Omental fat pad (tissue), 4 donors: ENCODE data around the gene SYT17. TPM values are rescaled to one million over a fixed set of nuclear protein-coding genes. Genes with fewer than 3 reads are reported as not detected.
A peak's percentile ranks its signal among the peaks of the same experiment; 100 is the strongest.

Source experiments
- ATAC-seq: fragments of 150-250 bp; one replicate; pipeline ENCODE4 v1.9.1; 2016; ENCODE audit warnings: mild to moderate bottlenecking, moderate library complexity; ENCODE audit not compliant: low FRiP score
- DNase-seq: peaks from one replicate; pipeline ENCODE4 v3.0.0-alpha.2; 2019; ENCODE audit warnings: low spot score
- total RNA-seq, 4 donors: library from RNA; depleted of rRNA; stranded (reverse); fragments of >200 nt; gene quantifications; one replicate each; pipeline ENCODE4 v1.1.0, GENCODE V29; 2016
- TF ChIP-seq, protein P1 (sequence below), 3 donors: fragments of 450-650 bp; IDR thresholded peaks; one replicate each; pipeline ENCODE4 v1.5.1; 2016 to 2017; ENCODE audit warnings: antibody characterized with exemption in 3 of 3, mild to moderate bottlenecking in 3 of 3, moderate library complexity in 2 of 3

SYT17 gene
- total RNA-seq, 4 donors from 2014 or later = 3.0 to 15.9 (median 7.1) TPM

DNA sequence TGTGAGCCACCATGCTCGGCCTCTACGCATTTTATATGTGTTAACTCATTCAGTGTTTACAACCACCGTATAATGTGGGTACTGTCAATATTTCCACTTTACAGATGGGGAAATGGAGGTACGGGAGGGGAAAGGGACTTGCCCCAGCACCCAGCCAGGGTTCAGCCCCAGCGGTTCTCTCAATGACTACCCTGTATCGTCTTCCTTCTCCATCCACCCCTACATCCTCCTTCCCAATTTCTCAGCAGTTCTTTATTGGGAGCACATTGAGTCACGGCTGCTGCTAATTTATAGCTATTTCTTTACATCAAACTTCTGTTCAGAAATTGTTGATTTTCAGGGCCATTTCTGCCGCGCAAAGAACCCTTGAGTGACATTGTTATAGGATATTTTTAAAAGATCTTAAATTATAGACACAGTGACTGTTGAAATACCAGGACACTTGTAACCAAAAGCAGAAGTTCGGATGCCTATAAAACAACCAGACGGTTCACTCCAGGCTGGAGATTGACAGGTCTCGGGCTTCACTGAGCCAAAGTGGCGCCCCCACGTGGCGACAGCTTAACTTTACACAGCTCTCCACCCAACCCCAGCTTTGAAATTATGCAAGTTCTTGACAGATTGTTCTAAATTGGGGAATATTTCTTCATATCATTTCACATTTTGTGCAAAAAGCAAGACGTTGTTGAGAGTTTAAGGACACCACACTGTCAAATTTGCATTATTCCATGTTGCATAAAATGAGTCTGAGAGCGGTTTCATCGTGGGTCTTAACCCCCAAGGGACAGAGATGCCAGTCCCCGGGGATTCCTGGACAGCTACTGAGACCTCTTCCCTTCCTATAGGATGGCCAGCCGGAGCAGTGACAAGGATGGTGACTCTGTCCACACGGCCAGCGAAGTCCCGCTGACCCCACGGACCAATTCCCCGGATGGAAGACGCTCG is 11.8 kb downstream of the SYT17 start:
- ATAC-seq = peak; percentile 39
- TF ChIP-seq, protein P1, sequence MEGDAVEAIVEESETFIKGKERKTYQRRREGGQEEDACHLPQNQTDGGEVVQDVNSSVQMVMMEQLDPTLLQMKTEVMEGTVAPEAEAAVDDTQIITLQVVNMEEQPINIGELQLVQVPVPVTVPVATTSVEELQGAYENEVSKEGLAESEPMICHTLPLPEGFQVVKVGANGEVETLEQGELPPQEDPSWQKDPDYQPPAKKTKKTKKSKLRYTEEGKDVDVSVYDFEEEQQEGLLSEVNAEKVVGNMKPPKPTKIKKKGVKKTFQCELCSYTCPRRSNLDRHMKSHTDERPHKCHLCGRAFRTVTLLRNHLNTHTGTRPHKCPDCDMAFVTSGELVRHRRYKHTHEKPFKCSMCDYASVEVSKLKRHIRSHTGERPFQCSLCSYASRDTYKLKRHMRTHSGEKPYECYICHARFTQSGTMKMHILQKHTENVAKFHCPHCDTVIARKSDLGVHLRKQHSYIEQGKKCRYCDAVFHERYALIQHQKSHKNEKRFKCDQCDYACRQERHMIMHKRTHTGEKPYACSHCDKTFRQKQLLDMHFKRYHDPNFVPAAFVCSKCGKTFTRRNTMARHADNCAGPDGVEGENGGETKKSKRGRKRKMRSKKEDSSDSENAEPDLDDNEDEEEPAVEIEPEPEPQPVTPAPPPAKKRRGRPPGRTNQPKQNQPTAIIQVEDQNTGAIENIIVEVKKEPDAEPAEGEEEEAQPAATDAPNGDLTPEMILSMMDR (IDR thresholded peaks at IDR 0.05) = no peak
- DNase-seq = no peak

DNA sequence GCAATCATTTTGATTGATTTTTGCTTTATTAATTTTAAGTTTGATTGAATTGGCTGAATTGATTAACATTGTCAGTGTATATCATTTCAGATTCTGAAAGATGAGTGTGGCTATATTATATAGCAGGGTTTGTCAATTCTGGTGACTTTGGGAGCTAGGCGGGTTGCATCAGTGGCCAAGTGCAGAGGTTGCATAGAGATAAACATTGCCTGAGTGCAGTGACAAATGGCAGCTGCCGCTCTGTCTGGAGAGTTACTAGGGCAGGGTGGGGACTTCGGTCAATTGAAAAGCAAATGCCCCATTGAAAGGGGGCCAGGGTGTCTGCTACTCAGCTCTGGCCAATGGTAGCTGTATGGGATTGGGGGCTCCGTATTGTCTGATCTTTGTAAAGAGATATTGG is 12.7 kb downstream of the SYT17 start:
- ATAC-seq = no peak
- TF ChIP-seq, protein P1 (IDR thresholded peaks at IDR 0.05) = no peak
- DNase-seq = no peak

DNA sequence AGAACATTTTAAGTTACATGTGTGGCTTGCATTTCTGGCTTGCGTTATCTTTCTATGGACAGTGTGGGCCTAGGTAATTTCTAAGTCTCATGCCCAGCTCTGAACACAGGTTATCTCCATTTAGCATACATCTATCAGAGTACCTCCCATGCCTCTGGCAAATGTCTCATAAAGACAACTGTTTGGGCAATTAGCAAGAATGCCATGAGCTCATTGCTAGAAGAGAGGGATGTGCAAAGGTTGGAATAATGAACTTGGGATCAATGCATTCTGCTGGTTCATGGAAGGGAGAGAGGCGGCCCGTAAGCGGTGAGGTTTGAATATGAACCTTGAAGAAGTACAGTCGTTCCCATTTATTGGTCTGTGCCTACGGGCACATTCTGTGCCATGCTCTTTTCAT is 14.4 kb downstream of the SYT17 start:
- DNase-seq (no peak), ATAC-seq (no peak)
- TF ChIP-seq, protein P1 (IDR thresholded peaks at IDR 0.05) = no peak

DNA sequence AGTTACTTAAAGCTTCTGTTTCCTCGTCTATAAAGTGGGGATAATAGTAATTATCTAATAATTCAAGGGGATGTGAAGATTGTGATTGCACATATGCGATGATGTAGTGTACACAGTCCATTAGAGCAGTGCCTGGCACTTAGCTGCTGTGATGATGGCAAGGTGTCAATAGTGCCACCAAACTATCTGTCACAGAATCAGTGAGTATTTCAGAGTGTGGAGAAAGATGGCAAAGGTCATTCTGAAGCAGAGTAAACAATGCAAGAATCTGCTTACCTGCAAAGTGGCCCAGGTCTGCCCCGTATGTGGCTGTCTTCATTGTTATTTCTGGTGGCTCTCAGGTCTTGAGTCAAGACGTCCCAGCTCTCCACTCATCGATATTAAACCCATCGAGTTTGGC is 15.1 kb downstream of the SYT17 start:
- ATAC-seq (no peak), DNase-seq (no peak)
- TF ChIP-seq, protein P1 (IDR thresholded peaks at IDR 0.05) = no peak

DNA sequence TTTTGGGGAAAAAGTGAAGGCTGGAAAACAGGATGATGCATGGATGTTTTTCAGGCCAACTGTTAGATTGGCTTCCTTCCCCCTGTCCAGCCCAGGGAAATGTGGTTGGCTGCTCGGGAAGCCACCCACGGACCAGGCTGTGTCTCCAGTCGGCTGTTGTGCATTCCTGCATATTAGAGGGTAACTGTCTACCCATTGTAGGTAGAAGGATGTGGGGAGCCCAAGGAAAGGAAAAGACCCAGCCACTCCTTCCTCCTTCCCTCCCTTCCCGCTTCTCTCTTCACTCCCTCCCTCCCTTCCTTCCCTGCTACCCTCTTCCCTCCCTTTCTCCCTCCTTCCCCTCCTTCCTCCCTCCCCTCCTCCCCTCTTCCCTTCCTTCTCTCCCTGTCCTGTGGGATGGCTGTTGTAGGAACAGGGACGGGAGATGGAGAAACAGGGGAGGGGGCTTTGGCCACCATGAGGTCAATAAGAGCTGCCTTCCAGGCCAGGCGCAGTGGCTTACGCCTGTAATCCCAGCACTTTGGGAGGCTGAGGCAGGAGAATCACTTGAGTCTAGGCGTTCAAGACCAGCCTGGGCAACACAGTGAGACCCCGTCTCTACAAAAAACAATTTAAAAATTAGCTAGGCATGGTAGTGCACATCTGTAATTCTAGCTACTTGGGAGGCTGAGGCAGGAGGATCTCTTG is 16.9 kb downstream of the SYT17 start:
- no peak for ATAC-seq

DNA sequence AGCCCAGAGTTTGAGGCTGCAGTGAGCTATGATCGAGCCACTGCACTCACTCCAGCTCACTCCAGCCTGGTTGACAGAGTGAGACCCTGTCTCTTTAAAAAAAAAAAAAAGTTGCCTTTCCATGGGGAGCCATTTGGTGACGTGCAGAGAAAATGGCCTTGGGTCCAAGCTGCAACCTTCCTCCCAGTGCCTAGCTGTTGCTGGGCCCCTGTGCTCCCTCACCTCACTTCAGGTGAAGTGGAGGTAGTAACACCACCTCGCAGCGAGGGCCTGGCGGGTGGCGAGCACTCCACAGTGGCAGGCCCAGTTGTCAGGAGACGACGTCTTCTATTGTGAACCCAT is 17.4 kb downstream of the SYT17 start:
- ATAC-seq (no peak), DNase-seq (no peak)
- TF ChIP-seq, protein P1 (IDR thresholded peaks at IDR 0.05) = no peak

More for the DNA sequence above, 16.9 kb downstream of the SYT17 start:
- DNase-seq = no peak
- TF ChIP-seq, protein P1 (IDR thresholded peaks at IDR 0.05) = no peak
